Retinal pigment epithelial cell (primary cell): Measurements from ENCODE around the gene DCST1.

Source experiments
- DNase-seq: peaks from one replicate; pipeline ENCODE4 v3.0.0-alpha.2; 2010; ENCODE audit warnings: low read depth
- H3K4me3 ChIP-seq: 2 replicates; pipeline ENCODE4 v1.5.1; 2011; ENCODE audit warnings: mild to moderate bottlenecking, low read length, control low read depth, moderate library complexity
- TF ChIP-seq, protein P1 (sequence below): conservative IDR thresholded peaks from 2 replicates; pipeline ENCODE4 v1.5.1; 2011; ENCODE audit warnings: low read depth, low read length, control low read depth, inconsistent platforms

Gene DCST1

DNA sequence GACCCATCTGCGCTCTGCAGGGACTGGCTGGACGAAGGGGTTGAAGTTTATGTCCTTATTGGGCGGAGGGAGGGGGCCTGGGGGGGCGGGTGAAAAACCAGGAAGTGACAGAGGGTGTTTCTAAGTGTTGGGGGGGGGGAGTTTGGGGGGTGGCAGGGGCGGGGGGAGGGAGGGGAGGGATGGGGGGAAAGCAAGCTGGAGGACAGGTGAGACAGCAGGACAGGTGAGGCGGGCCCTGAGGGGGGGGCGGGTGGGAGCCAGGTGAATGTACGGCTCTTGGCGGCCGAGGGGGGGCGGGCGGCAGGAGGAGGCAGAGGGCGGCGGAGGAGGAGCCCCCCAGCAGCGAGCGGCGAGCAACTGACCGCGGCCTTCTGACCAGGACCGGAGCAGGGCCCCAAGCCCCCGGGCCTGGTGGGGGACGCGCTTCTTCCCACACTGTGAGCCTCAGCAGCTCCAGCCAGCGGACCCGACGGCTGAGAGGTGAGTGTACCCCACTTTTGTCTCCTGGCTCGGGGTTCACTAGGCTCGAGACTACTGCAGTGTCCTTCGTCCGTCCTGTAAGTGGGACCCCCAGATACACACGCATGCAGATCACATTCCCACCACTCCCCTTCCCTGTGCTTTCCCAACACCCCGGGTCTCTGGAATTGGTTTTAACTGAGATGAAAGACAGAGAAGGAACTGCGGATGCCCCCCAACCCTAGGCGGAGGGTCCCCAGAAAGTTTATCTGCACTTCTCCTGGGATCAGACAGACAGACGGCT, 31.0 kb upstream of the DCST1 start, which contains the start of gene ZBTB7B:
Gene ZBTB7B, plus strand, starts transcription at position 339 of the 763 bp plus-strand sequence. CDS start 11,859 bp downstream, outside the sequence.
- peak within 1 kb of the TSS; percentile 90 for H3K4me3 ChIP-seq
- no peak for DNase-seq
- TF ChIP-seq, protein P1, sequence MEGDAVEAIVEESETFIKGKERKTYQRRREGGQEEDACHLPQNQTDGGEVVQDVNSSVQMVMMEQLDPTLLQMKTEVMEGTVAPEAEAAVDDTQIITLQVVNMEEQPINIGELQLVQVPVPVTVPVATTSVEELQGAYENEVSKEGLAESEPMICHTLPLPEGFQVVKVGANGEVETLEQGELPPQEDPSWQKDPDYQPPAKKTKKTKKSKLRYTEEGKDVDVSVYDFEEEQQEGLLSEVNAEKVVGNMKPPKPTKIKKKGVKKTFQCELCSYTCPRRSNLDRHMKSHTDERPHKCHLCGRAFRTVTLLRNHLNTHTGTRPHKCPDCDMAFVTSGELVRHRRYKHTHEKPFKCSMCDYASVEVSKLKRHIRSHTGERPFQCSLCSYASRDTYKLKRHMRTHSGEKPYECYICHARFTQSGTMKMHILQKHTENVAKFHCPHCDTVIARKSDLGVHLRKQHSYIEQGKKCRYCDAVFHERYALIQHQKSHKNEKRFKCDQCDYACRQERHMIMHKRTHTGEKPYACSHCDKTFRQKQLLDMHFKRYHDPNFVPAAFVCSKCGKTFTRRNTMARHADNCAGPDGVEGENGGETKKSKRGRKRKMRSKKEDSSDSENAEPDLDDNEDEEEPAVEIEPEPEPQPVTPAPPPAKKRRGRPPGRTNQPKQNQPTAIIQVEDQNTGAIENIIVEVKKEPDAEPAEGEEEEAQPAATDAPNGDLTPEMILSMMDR, result no peak

DNA sequence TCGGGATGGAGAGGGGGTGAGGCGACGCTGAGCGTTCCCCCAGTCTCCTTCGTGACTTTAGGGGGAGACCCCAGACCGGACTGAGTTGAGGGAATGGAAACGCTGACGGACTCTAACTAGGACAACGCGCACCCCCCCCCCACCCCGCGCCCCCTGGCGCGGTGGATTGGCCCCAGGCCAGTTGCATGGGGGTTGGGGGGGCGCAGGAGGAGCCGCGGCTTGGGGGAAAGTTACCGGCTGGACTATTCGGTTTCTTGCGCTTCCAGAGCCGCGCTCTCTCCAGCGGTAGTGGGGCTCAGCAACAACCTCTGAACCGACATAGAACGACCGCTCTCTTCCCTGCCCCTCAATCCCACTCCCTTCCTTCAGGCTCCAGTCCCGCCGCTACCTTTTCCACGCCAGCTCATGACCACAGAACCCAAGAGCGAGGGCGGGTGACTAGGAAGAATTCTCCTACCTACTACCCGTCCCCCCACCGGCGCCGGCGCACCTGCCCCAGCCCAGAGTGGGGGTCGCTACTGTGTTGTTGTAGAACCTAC, 30.3 kb upstream of the DCST1 start:
- no peak for DNase-seq
- H3K4me3 ChIP-seq, result peak overlapping the region; percentile 90
- TF ChIP-seq, protein P1, result no peak

DNA sequence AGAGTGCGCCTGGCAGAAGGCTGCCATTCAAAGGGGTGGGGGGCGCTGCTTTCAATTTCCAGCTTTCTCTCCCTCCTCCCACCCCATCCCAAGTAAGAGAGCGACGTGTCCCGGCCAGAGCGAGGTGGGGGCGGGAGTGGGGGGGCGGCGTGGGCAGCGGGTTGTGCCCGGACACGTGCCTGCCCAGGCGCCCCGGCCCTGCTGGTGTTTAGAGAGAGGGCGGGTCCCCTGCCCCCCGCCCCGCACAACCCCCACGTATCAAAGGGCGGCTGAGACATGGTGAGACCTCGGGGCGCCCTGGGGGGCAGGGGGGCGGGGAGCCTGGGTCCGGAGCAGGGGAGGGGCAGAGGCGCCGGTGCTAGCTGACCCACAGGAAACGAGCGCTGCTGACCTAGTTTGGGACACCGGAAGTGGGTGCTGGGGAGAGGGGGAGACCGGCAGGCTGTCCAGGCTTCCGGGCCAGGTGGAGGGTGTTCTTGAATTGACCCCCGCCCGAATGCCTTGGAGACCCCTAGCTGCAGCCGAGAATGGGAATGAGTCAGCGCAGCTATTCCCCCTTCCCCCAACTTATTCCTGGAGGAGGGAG, 29.8 kb upstream of the DCST1 start:
- H3K4me3 ChIP-seq, result peak overlapping the region; percentile 90
- no peak for DNase-seq
- TF ChIP-seq, protein P1, result no peak

DNA sequence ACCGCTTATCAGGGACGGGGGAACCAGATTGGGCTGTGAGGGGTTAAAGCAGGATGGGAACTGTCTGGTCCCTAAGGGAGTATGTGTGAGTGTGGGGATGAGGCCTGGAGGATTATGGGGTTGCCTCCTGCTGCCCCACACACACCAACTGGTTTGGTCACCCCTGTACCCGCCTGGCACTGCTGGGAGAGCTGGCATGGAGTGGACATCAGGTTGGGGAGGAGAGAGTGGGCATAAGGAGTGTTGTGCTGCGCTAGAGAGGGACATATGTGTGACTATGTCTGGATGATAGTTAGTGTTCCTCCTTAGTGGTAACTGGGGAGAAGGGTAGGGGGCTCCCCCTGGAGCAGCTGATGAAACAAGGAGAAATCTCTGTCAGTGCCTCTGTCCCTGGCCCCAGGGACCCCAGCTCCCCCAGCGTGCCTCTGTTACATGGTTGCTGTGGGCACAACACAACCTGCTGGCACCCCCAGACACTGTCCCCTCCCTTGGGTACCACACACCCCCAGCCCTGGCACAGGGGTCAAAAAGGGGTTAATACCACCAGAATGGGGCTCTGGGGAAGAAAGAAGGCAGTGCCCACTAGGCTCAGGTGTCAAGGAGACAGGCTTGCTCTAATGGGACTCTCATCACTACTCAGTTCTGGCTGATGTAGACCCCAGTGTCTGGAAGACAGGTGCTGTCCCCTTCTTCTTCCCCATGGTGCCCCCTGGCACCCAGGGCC, 29.1 kb upstream of the DCST1 start:
- DNase-seq, result no peak
- TF ChIP-seq, protein P1, result no peak

DNA sequence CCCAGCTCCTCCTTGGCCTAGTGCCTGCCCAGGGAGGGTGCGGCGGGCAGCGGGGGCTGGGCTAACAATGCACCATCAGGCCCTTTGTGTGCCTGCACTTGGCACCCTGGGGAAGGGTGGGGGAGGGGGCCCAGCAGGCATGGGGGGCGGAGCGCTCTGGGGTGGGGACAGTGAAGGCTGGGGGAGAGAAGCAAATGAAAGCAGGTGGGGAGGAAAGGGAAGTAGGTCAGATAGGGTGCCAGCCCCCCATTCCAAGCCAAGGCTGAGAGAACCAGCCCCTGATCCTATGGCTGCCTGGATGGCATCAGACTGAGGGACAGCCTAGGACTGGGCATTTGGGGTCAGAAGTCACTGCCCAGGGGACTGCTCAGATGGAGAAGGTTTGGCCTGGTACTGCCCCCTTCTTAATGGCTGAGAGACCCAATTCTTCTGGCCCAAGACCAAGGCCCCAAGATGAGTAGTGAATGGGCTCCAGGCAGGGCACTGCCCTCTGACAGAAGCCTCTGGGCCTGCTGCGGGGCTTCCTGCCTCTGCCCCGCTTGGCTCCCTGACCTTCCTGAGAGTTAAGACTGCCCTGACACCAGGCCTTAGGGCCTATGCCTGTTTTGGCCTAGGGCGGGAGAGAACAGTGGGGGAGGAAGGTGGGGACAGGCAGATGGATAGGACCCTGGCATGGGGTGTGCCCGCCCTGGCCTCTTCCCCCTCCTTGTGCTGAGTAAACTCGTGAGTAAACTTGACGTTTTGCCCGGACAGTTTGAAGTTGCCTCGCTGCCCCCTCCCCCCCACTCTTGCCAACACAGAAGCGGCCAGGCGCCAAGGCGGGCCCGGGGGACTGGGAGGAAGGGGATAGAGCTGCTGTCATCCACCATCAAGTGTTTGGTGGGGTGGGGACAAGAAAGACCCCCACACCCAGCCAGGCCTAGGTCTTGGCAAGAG, 28.3 kb upstream of the DCST1 start:
- TF ChIP-seq, protein P1, result no peak
- peak overlapping the region; percentile 90 for H3K4me3 ChIP-seq
- DNase-seq, result no peak

More for the DNA sequence above, 29.1 kb upstream of the DCST1 start:
- H3K4me3 ChIP-seq, result peak overlapping the region; percentile 90

DNA sequence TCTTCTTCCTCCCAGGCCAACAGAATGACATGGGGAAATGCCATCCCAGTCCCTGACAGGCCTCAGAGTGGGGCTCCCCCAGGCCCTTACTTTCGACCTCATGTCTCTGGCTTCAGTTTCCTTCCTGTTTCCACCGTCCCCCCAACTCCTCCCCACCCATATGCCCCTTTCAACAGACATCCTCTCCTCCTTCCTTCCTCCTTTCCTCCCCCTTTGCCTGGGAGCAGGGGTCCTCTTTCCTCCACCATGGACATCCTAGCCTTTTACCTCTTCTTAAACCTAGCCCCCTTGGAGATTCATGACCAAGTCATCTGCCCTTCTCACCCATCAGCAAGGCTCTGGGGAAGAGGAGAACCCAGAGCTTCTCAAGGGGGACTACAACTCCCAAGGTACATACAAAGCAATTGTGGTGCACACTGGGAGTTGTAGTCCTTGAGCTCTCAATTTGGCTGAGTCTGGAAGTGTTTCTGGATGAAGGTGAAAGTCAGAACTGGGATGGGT, 27.0 kb upstream of the DCST1 start:
- TF ChIP-seq, protein P1, result no peak
- H3K4me3 ChIP-seq, result no peak overlapping the region
- DNase-seq, result no peak
